ENCODE measurements around the gene KIF18A.

DNA sequence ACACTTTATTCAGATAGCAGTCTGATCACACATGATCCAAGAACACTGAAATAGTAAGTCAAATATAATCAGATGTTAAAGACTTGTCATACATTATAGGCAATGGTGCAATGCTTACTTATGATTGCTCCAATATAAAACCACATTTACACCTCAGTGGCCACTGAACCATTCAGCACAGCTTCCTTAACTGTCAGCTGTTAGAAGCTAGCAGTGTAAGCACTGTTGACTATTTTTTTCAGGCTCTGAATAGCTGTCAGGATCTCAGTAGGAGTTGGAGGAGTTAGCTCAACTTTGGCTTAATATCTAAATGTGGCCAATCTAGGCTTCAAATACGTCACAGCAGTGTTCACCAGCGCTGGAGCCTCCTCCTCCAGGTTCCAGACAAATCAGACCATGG, 36.9 kb upstream of the KIF18A start:
- TF ChIP-seq, protein P1, sequence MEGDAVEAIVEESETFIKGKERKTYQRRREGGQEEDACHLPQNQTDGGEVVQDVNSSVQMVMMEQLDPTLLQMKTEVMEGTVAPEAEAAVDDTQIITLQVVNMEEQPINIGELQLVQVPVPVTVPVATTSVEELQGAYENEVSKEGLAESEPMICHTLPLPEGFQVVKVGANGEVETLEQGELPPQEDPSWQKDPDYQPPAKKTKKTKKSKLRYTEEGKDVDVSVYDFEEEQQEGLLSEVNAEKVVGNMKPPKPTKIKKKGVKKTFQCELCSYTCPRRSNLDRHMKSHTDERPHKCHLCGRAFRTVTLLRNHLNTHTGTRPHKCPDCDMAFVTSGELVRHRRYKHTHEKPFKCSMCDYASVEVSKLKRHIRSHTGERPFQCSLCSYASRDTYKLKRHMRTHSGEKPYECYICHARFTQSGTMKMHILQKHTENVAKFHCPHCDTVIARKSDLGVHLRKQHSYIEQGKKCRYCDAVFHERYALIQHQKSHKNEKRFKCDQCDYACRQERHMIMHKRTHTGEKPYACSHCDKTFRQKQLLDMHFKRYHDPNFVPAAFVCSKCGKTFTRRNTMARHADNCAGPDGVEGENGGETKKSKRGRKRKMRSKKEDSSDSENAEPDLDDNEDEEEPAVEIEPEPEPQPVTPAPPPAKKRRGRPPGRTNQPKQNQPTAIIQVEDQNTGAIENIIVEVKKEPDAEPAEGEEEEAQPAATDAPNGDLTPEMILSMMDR (IDR thresholded peaks at IDR 0.05; ENCODE audit: insufficient read depth, low read length) = no peak
- TF ChIP-seq GABPA (IDR thresholded peaks at IDR 0.05; ENCODE audit: low read depth) (no peak), SPI1 (IDR thresholded peaks at IDR 0.05; ENCODE audit: borderline replicate concordance, low read depth) (no peak), POLR2AphosphoS5 (IDR thresholded peaks at IDR 0.05; ENCODE audit: low read depth) (no peak)
